Progenitor cell of endocrine pancreas (in vitro differentiated cells): ENCODE results near the gene TNNC1. TPM values are rescaled to one million over a fixed set of nuclear protein-coding genes. Genes with fewer than 3 reads are reported as not detected.

Experiments
- DNase-seq: peaks from one replicate; pipeline ENCODE4 v3.0.0; 2021; ENCODE audit warnings: low spot score; ENCODE audit not compliant: unreplicated experiment
- H3K27ac Mint-ChIP-seq: 2 replicates; pipeline ENCODE4 v1.8.0; 2021; ENCODE audit warnings: mild to moderate bottlenecking, moderate library complexity, mixed read lengths
- H3K27me3 Mint-ChIP-seq: 2 replicates; pipeline ENCODE4 v1.8.0; 2021; ENCODE audit warnings: mixed read lengths
- H3K36me3 Mint-ChIP-seq: 2 replicates; pipeline ENCODE4 v1.8.0; 2022; ENCODE audit warnings: mixed read lengths; ENCODE audit not compliant: insufficient read depth
- H3K4me1 Mint-ChIP-seq: 2 replicates; pipeline ENCODE4 v1.8.0; 2021; ENCODE audit warnings: low read depth, mixed read lengths
- H3K4me3 Mint-ChIP-seq: 2 replicates; pipeline ENCODE4 v1.8.0; 2021; ENCODE audit warnings: low read depth, mild to moderate bottlenecking, moderate library complexity, mixed read lengths
- H3K9me3 Mint-ChIP-seq: 2 replicates; pipeline ENCODE4 v1.8.0; 2021; ENCODE audit warnings: low read depth, mixed read lengths
- total RNA-seq: library from RNA; stranded (reverse); gene quantifications from 2 replicates; pipeline ENCODE4 v1.2.1, GENCODE V29; 2021
- TF ChIP-seq, protein P1 (sequence below): fragments of 200-600 bp; sonication (generic); IDR thresholded peaks from one replicate; pipeline ENCODE4 v1.5.0; 2021; ENCODE audit warnings: antibody characterized with exemption, mild to moderate bottlenecking; ENCODE audit not compliant: unreplicated experiment

The TNNC1 gene
- total RNA-seq, 1 donor from 2014 or later, result 3.3 TPM

DNA sequence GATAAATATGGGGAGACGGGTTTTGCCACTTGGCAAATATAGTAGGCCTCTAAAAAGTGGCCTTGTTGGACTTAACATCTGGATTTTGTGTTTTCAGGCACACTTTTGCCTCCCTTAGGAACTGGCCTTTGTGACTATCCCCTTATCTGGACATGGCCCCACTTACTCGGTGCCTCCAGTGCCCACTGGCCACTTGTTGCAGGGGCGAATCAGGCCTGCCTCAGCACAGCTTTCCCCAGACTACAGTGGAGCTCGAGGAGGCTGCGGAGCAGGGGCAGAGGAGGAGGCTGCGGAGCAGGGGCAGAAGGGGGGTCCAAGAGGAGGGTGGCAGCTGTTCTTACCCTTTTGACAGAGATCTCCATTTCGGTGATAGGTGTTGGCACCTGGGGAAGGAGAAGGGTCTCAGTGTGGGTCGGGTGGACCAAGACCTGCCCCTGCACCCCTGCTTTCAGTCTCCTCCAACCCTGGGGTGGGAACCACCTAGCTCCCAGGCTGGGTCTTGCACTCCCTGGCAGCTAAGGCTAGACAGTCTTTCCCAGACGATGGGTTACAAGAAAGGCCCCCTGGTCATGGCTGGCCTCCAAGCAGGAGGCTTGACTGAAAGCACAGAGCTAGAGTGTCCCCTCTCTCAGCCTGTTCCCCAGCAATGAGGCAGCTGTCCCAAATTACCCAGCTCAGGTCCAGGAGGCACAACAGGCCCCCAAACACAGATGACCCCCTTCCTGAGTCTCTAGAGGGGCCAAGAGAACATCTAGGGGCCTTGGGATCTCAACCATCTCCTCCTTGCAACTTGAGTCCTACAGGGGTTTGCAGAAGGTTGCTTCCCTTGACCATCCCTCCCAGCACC, 15.0 kb downstream of the TNNC1 start:
- H3K27ac Mint-ChIP-seq, result peak overlapping the region; percentile 56
- peaks cover 7% of the 10 kb centered on the region for H3K27me3 Mint-ChIP-seq
- H3K4me3 Mint-ChIP-seq, result no peak overlapping the region
- H3K9me3 Mint-ChIP-seq, result no peaks in the 10 kb centered on the region
- peaks cover 3% of the 10 kb centered on the region for H3K4me1 Mint-ChIP-seq
- no peaks in the 10 kb centered on the region for H3K36me3 Mint-ChIP-seq
- TF ChIP-seq, protein P1, sequence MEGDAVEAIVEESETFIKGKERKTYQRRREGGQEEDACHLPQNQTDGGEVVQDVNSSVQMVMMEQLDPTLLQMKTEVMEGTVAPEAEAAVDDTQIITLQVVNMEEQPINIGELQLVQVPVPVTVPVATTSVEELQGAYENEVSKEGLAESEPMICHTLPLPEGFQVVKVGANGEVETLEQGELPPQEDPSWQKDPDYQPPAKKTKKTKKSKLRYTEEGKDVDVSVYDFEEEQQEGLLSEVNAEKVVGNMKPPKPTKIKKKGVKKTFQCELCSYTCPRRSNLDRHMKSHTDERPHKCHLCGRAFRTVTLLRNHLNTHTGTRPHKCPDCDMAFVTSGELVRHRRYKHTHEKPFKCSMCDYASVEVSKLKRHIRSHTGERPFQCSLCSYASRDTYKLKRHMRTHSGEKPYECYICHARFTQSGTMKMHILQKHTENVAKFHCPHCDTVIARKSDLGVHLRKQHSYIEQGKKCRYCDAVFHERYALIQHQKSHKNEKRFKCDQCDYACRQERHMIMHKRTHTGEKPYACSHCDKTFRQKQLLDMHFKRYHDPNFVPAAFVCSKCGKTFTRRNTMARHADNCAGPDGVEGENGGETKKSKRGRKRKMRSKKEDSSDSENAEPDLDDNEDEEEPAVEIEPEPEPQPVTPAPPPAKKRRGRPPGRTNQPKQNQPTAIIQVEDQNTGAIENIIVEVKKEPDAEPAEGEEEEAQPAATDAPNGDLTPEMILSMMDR, result no peak
- no peak for DNase-seq

DNA sequence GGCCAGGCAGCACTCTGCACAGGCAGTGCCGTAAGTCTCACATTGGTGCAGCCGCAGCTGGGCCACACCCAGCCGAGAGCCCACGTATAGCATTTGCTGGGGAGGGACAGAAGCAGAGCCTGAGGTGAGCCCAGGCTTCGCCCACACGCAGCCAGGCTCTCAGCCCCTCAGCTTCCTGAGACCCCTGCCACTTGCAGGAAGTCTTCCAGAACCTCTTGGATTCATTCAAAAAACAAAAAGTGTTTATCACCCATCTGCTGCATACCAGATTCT, 15.8 kb downstream of the TNNC1 start:
- Mint-ChIP-seq H3K27ac (no peak overlapping the region), H3K36me3 (no peaks in the 10 kb centered on the region), H3K27me3 (peaks cover 11% of the 10 kb centered on the region), H3K9me3 (no peaks in the 10 kb centered on the region), H3K4me1 (peaks cover 4% of the 10 kb centered on the region), H3K4me3 (no peak overlapping the region)
- TF ChIP-seq, protein P1, result no peak
- DNase-seq, result no peak

DNA sequence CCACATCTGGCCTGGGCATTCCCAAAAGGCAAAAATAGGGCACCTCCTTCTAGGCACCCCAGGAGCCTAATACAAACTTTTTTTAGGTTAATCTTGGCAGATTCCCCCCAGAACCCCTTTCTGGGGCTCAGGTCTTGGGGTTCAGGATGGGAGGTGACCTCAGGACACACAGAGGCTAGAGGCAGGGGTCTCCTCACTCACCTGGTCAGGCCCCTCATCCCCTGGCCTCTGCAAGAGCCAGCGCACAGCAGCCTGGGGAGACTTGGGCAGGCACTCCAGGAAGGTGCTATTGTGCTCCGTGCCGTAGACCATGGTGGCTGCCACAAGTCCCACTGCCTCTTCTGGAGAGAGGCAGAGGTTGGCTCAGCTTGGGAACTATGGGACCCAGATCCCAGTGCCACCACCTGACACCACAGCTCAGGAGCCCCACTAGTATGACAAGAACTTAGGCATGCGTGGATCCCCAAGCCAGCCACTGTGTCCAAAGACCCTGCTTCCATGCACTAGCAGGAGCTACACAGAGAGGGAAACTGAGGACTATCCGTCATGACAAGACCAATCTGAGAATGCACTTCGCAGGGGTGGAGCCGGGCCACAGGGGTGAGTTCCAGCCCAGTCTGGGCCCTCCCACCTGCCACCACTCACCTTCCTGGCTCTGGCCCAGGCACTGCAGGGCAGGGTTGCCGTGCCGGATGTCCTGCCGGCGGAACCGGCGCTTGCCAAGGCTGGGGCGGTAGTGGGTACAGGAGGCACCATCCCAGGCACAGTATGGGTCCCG, 16.3 kb downstream of the TNNC1 start:
- H3K27ac Mint-ChIP-seq, result no peak overlapping the region

GRCh38 chr3:52436500-52437149, 17.2 kb downstream of the TNNC1 start:
- peaks cover 4% of the 10 kb centered on the region for H3K4me1 Mint-ChIP-seq
- H3K27me3 Mint-ChIP-seq, result peaks cover 15% of the 10 kb centered on the region
- TF ChIP-seq, protein P1, result no peak
- DNase-seq, result no peak
- H3K27ac Mint-ChIP-seq, result no peak overlapping the region
- H3K4me3 Mint-ChIP-seq, result no peak overlapping the region
- no peaks in the 10 kb centered on the region for H3K36me3 Mint-ChIP-seq
- H3K9me3 Mint-ChIP-seq, result no peaks in the 10 kb centered on the region

More for the DNA sequence above, 16.3 kb downstream of the TNNC1 start:
- Mint-ChIP-seq H3K9me3 (no peaks in the 10 kb centered on the region), H3K4me3 (no peak overlapping the region), H3K36me3 (no peaks in the 10 kb centered on the region), H3K27me3 (peaks cover 12% of the 10 kb centered on the region), H3K4me1 (peaks cover 4% of the 10 kb centered on the region)
- DNase-seq, result no peak
- TF ChIP-seq, protein P1, result no peak
